Fibroblast of skin of back (primary cell): ENCODE data around the gene IGFBP5.

ENCODE experiments used
- DNase-seq: peaks from one replicate; pipeline ENCODE4 v3.0.0-alpha.2; 2013

IGFBP5 gene

DNA sequence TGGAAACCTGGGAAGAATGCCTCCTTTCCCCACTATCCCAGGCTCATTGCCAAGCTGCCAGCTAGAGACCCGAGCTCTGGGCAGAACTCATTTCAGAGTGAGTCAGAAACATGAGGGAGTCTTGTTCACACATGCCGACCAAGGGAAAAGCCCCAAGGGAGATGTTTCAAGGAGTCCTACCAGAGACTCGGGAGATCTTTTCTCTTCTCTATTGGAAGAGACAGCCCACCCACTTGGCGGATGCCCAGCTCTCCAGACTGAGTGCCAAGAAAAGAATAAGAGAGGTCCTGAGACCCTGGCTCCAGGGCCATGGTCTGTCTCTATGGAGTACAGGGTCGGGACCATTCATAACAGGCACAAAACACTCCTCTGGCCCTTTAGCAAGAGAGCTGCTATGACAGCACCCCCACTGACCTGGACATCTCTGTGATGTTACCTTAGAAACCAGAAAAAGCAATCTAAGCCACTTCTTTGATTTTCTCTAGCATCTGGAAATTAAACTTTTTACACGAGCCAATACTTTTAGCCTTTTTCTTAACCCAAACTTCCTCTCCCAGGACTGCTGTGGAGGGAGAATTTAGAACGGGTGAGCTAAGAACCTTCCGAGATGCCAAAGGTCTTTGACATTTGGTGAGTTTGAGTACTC lies 18.5 kb upstream of the IGFBP5 start:
- DNase-seq = peak; percentile 99

- DNase-seq = no peak
Measured at GRCh38 chr2:216711348-216711747, 16.0 kb upstream of the IGFBP5 start.

DNA sequence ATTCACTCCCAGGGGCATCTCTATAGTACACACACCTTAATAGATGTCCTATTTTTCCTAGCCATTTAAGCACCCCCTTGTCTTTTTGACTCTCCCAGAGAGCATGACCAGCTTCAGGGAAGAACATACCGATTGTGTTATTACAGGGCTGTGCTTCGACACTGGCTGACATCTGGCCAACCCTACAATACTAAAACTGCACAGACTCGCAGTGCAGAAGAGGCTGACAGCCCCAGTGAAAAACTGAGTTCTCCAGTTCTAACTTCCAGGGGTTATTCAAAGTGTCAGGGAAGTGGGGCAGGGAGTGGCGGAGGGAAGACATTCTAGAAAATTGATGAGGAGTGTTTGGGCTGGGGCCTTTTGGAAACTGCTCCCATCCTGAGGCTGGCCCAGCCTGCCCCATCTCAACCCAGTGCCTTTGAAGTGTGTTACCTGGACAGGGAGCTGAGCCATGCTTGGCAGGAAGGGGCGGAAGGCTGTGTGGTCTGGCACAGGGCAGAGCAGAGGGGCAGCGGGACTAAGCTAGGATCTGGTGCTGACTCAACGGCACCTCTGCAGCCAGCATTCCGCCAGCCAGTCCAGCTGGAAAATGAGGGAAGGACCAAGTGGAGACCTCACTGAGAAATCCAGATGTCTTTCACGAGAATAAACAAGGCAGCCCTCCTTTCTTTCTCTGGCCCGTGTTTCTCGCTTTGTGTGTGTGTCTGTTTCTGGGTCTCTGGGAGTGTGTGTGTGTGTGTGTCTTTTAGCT lies 15.4 kb upstream of the IGFBP5 start:
- peak; percentile 44 for DNase-seq

- DNase-seq = no peak
Measured at GRCh38 chr2:216702756-216703155, 7.4 kb upstream of the IGFBP5 start.

DNA sequence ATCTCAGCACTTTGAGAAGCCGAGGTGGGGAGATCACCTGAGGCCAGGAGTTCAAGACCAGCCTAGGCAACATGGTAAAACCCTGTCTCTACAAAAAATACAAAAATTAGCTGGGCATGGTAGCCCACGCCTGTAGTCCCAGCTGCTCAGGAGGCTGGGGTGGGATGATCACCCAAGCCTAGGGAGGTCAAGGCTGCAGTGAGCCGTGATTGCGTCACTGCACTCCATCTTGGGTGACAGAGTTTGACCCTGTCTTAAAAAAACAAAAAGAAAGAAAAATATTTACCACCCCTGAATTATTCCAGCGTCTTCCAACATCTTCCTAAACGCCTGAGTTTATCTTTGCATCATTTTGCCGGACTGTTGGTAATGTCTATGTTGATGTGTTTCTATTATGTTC lies 6.2 kb upstream of the IGFBP5 start:
- DNase-seq = no peak

- no peak for DNase-seq
Measured at GRCh38 chr2:216700781-216701180, 5.4 kb upstream of the IGFBP5 start.

- DNase-seq = no peak
Measured at GRCh38 chr2:216700088-216700567, 4.8 kb upstream of the IGFBP5 start.

GRCh38 chr2:216698895-216699294 lies 3.5 kb upstream of the IGFBP5 start:
- DNase-seq = peak; percentile 70

DNA sequence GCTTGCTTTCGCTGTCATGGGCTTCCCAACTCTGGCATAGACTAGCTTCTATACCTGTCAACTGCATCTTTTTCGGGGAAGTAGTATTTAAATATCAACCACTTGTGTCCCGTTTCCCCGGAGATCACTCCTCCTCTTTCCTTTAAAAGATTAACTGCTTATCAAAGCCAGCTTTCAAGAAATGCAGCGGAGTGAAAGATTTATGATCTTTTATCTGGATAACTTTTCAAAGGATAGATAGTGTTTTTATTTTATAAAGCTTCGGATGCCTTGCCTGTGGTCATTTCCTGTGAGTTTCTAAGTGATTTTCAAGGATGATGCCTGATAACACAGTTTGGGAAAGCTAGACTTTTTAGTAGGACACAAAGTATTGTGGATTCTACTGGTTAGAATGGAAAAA lies 2.9 kb upstream of the IGFBP5 start:
- DNase-seq = no peak

GRCh38 chr2:216696751-216697560 lies 1.6 kb upstream of the IGFBP5 start:
- peak; percentile 54 for DNase-seq

DNA sequence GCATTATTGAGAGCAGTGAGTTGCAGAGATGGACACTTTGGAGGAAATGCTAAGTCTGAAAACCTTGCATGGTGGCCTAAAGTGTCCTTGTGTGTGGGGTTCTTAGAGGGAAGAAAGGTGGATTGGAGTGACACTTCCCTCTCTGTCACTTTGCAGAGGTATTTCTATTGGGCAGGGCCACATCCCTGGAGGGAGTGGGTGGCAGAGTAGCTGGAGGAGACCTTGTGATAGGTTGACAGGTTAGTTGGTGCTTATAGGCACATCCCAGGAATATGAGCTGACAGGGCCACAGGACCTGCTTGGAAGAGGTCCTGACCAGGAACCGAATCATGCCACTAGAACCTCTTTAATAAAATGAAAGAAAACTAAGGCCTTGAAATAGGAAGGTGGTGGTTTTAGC lies 972 bp upstream of the IGFBP5 start:
- no peak for DNase-seq

- DNase-seq = no peak
Measured at GRCh38 chr2:216694826-216695217, 527 bp downstream of the IGFBP5 start.

DNA sequence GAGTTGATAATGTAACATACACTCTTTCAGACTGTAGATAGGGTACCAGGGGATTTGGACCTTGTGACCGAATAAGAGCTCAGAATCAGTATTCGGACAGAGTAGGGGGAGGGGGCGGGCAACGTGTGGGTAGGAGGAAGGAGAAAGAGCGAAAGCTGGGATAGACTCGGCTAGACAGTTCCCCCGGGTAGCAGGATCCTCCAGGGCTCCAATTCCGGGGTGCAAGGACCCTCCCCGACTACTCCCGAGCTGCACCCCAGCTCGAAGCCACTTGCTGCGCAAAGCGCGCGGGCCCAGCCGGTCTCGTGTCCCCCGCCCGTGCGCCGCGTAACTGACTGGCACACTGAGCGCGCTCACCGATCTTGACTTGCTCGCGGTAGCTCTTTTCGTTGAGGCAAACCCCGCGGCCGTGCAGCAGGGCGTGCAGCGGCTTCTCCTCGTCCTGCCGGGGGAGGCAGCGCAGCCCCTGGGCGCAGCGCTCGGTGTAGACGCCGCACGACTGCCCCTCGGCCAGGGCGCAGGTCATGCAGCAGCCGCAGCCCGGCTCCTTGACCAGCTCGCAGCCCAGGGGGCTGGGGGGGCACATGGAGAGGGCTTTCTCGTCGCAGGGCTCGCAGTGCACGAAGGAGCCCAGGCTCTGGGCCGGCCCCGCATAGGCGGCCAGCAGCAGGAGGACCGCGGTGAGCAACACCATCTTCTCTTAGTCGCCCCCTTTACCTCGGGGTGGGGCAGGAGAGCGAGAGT lies 1.1 kb downstream of the IGFBP5 start:
- DNase-seq = peak; percentile 57

- DNase-seq = no peak
Measured at GRCh38 chr2:216693414-216694080, 1.8 kb downstream of the IGFBP5 start.

GRCh38 chr2:216692636-216693413 lies 2.5 kb downstream of the IGFBP5 start:
- peak; percentile 66 for DNase-seq

- peak; percentile 74 for DNase-seq
Measured at GRCh38 chr2:216690853-216691741, 4.3 kb downstream of the IGFBP5 start.

DNA sequence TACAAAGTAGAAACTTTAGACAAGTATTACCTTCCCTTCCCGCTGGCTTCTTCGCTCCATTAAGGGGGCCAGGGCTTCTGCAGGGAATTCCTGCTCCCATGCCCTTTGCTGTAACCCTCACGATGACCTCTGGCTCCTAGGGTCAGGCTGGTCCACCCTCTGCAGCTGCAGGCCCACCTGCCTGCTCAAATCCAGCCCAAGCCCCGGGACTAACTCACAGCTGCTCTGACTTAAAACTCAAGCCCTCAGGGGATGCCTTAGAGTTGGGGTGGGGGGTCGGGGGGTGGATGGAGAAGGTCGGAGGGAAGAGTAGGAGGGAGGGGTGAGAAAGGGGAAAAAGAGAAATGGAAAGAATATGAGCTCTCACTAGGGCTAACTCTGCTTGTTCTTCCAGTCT lies 4.9 kb downstream of the IGFBP5 start:
- no peak for DNase-seq

DNA sequence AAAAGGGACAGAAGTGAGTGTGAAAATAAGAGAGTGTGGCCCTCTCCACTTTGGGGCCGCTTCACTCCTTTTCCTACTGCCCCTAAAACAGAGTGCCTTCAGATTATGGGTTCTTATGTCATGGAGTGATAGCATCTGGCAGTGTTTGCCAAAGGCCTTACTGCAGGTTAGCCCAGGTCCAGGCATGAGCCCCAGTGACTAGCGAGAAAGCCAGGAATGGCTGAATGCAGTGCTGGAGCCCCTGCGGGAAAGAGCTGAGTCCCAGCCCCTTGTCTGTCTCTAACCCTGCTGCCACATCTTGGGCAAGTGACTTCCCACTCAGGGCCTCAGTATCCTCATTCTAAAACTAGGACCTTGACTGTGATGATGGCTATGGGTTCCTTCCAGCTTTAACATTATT lies 6.0 kb downstream of the IGFBP5 start:
- no peak for DNase-seq

- no peak for DNase-seq
Measured at GRCh38 chr2:216688731-216689340, 6.5 kb downstream of the IGFBP5 start.

DNA sequence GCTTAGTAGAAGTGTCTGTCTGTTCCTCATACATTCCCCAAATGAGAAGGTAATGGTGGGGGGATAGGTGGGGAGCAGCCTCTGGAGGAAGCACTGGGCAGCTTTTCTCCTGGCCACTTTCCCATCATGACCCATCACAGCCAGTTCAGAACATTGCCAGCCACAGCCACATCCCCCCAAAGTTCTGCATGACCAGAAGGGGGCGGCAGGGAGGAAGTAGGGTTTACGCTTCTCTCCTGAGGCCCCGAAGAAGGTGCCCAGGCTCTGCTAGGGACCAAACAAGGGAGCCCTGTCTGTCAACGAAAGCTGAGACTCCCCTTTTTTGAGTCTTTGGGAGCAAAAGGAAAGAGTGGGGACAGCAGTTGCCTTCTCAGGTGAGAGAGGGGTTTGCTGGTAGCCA lies 7.7 kb downstream of the IGFBP5 start:
- DNase-seq = no peak
